H7 (cell line): ENCODE measurements around the gene DPH2. TPM values are rescaled to one million over a fixed set of nuclear protein-coding genes. Genes with fewer than 3 reads are reported as not detected.

ENCODE experiments used
- DNase-seq: peaks from one replicate; pipeline ENCODE4 v3.0.0; 2012
- H3K27me3 ChIP-seq: 2 replicates; pipeline ENCODE4 v1.6.0; 2011; ENCODE audit warnings: mild to moderate bottlenecking, low read length; ENCODE audit not compliant: control insufficient read depth, insufficient read depth
- H3K36me3 ChIP-seq: replicated peaks from 2 replicates; pipeline ENCODE4 v1.5.1; 2011; ENCODE audit warnings: low read length; ENCODE audit not compliant: control insufficient read depth, insufficient read depth
- H3K4me3 ChIP-seq: 2 replicates; pipeline ENCODE4 v1.5.1; 2011; ENCODE audit warnings: low read depth, mild to moderate bottlenecking, control low read depth, low read length, moderate library complexity; ENCODE audit not compliant: insufficient read depth
- total RNA-seq: library from RNA; depleted of rRNA; stranded (reverse); fragments of >200 nt; shearing (Covaris generic); gene quantifications from 2 replicates; pipeline ENCODE4 v1.2.3, GENCODE V29; 2014

DPH2 gene
- total RNA-seq, 1 experiment from 2014 or later, result 75.4 TPM

DNA sequence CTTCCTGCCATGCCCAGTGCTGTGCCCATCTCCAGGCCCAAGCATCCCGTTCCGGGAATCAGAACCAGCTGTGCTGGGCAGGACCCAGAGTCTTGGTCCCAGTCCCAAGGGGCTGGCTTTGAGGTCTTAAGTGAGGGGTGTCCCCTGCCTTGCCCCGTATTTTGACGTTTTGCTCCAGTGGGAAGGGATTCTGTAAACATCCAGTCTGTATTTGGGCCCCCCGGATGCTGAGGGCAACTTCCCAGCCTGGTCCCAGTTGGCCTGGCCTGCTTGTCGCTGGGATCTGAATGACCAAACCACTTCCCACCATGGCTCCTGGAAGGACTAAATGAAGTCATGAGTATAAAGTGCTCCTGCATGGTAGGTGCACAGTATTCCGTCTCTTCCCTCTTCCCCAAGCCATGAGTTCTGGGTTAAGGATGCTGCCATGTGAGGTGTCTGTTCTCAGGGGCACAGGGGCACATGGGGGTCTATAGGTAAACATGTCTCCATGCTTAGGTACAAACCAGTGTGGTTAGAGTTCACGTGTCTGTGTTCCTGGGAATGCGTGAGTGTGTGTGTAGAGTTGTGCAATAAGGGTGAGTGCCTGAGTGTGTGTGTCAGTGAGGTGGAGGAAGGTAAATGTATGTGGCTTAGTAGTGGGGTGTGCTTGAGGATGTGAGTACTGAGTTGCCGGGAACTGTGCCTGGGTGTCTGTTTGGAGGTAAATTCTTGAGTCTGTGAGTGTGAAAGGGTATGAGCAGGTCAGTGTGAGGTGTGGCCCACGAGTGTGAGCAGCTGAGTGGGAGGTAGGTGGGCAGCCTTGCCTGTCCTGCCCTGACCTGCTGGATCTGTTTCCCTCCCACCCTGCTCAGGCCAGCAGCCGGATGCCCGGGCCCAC, 10.7 kb downstream of the DPH2 start:
- DNase-seq, result peak; percentile 42
- H3K4me3 ChIP-seq, result peak overlapping the region; percentile 76
- no peaks in the 10 kb centered on the region for H3K27me3 ChIP-seq

DNA sequence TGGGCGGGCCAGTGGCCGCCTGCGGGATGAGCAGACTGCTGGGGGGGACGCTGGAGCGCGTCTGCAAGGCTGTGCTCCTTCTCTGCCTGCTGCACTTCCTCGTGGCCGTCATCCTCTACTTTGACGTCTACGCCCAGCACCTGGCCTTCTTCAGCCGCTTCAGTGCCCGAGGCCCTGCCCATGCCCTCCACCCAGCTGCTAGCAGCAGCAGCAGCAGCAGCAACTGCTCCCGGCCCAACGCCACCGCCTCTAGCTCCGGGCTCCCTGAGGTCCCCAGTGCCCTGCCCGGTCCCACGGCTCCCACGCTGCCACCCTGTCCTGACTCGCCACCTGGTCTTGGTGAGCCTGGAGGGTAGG, 11.3 kb downstream of the DPH2 start:
- no peaks in the 10 kb centered on the region; the same call in 1 of the 2 replicates for H3K27me3 ChIP-seq
- peak; percentile 63 for DNase-seq
- no peak overlapping the region for H3K4me3 ChIP-seq
- peaks cover 22% of the 10 kb centered on the region for H3K36me3 ChIP-seq

More for the DNA sequence above, 10.7 kb downstream of the DPH2 start:
- H3K36me3 ChIP-seq, result peaks cover 19% of the 10 kb centered on the region

DNA sequence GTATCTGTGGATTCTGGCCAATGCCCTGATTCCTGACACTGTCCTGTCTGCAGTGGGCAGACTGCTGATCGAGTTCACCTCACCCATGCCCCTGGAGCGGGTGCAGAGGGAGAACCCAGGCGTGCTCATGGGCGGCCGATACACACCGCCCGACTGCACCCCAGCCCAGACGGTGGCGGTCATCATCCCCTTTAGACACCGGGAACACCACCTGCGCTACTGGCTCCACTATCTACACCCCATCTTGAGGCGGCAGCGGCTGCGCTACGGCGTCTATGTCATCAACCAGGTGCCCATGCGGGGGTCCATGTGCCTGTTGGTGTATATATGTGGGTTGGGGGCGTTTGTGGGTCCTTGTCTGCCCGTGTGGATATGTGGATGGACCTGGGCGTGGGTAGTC, 11.8 kb downstream of the DPH2 start:
- H3K4me3 ChIP-seq, result no peak overlapping the region
- no peaks in the 10 kb centered on the region; the same call in 1 of the 2 replicates for H3K27me3 ChIP-seq
- H3K36me3 ChIP-seq, result peaks cover 17% of the 10 kb centered on the region
- no peak for DNase-seq

DNA sequence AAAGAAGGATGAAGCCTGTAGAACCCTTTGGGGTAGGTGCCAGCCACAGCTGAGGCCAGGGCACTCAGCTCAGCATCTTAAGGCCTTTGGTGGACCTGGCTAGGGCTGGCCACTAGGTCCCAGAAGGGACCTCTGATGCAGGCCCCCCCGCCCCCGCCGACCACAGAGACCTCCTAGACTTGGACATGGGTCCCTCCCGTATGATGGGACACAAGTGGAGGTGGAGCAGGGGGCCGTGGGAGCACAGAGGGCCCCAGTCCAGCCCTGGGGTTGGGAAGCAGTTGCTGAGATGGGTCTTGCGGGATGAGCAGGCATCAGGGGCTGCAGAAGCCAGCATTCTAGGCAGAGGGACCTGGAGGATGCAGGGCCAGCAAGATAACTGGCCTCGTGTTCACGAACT, 12.4 kb downstream of the DPH2 start:
- no peak overlapping the region for H3K4me3 ChIP-seq
- DNase-seq, result no peak
- peaks cover 12% of the 10 kb centered on the region for H3K36me3 ChIP-seq
- H3K27me3 ChIP-seq, result no peaks in the 10 kb centered on the region; the same call in 1 of the 2 replicates

DNA sequence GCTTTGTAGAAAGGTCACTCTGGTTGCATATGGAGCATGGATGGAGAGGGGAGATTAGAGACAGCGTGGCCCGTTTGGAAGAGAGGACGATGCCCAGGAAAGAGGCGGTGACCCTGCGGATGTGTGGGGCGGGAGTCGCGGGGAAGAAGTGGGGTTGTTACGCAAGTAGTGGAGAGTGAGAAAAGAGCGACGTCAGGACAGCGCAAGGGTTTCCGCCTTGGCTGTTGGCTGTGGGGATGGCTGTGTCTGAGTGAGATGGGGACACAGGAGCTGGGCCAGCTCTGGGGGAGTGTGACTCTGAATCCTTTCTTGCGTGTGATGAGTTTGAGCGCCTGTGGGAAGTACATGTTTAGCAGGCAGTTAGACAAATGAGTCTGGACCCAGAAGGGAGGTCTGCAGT, 13.0 kb downstream of the DPH2 start:
- Histone ChIP-seq H3K4me3 (no peak overlapping the region), H3K27me3 (no peaks in the 10 kb centered on the region; the same call in 1 of the 2 replicates), H3K36me3 (peaks cover 10% of the 10 kb centered on the region)
- DNase-seq, result peak; percentile 42

DNA sequence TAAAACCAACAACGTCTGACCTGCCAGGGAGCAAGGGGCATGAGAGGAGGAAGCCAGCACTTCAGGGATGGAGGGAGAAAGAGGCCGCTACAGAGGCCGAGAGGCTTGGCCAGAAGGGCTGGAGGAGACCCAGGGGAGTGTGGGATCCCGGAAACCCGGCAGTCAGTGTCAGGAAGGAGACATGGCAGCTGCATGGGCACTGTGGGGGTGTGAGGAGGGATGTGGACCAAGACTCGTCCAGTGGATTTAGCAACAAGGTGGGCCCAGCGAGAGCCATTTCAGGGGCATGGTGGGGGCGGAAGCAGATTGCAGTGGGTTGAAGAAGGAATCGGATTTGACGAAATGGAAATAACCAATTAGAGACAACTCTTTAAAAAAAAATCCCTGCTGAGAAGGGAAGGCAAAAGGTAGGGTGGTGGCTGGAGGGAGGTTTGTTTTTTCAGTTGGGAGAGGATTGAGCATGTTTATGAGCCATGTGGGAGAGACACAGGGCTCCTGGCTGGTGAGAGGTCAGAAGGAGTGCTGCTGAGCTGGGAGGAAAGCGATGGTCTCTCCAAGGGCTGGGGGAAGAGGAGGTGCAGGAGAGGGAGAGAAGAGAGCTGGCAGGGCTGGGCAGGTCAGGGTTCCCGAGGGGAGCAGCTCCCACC, 13.6 kb downstream of the DPH2 start:
- H3K27me3 ChIP-seq, result no peaks in the 10 kb centered on the region; the same call in 1 of the 2 replicates
- no peak overlapping the region for H3K4me3 ChIP-seq
- DNase-seq, result peak; percentile 46
- peaks cover 10% of the 10 kb centered on the region for H3K36me3 ChIP-seq

DNA sequence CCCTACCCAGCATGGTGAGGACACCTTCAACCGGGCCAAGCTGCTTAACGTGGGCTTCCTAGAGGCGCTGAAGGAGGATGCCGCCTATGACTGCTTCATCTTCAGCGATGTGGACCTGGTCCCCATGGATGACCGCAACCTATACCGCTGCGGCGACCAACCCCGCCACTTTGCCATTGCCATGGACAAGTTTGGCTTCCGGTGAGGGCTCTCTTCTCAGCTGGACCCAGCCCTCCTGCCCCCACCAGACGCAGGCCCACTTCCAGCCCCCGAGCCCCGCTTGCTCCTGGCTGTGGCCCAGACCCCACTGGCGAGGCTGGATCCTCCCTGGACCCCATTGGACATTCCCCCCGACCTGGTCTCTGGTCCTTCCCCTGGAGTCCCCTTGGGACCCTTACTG, 15.0 kb downstream of the DPH2 start:
- H3K4me3 ChIP-seq, result no peak overlapping the region
- no peak for DNase-seq
- H3K27me3 ChIP-seq, result no peaks in the 10 kb centered on the region; the same call in 1 of the 2 replicates
- H3K36me3 ChIP-seq, result peaks cover 10% of the 10 kb centered on the region

DNA sequence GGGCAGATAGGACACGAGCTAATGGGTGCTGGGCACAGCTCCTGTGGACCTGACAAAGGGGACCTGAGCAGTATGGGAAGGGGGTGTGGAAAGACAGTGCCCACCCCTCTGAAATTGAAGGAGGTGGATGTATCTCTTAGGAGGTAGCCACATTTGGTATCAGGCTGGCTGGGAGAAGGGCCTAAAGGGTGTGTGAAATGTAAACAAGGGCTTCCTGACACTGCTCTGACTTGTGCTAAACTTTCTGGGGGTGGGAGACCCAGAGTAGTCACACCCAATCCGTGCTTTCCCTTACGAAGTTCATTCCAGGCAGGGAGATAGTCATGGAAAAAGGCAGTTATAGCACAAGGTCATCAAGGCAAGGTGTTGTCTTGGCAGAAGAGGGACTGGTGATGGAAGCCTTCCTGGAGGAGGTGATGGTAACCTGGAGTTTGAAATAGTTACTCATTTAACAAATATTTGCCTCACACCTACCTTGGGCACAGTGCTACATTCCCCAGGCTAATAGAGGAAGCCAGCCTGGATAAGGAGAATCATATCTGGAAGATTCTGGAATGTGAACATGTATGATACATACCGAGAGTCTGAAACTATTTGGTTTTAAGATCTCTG, 16.3 kb downstream of the DPH2 start:
- H3K27me3 ChIP-seq, result no peaks in the 10 kb centered on the region; the same call in 1 of the 2 replicates
- no peak overlapping the region for H3K4me3 ChIP-seq
- DNase-seq, result no peak
- H3K36me3 ChIP-seq, result peaks cover 8% of the 10 kb centered on the region

DNA sequence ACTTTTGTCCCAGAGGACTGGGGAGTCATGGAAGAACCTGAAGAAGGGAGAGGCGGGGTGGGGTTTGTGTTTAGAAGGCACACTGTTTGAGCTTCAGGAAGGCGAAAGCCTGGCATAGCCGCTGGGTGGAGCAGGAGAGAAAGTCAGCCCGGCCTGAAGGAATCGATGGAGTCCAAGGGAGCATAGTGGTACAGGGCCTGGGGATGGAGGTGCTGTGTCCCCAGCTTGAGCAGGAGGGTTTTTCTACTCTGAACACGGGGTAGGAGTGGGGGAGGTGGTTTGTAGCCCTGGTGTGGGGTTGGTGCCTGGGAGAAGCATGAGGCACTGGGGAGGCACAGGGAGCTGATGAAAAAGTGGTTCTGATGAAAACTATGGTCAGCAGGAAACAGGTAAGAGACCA, 16.9 kb downstream of the DPH2 start:
- H3K36me3 ChIP-seq, result peaks cover 8% of the 10 kb centered on the region
- no peak overlapping the region for H3K4me3 ChIP-seq
- no peaks in the 10 kb centered on the region; the same call in 1 of the 2 replicates for H3K27me3 ChIP-seq
- peak; percentile 50 for DNase-seq

DNA sequence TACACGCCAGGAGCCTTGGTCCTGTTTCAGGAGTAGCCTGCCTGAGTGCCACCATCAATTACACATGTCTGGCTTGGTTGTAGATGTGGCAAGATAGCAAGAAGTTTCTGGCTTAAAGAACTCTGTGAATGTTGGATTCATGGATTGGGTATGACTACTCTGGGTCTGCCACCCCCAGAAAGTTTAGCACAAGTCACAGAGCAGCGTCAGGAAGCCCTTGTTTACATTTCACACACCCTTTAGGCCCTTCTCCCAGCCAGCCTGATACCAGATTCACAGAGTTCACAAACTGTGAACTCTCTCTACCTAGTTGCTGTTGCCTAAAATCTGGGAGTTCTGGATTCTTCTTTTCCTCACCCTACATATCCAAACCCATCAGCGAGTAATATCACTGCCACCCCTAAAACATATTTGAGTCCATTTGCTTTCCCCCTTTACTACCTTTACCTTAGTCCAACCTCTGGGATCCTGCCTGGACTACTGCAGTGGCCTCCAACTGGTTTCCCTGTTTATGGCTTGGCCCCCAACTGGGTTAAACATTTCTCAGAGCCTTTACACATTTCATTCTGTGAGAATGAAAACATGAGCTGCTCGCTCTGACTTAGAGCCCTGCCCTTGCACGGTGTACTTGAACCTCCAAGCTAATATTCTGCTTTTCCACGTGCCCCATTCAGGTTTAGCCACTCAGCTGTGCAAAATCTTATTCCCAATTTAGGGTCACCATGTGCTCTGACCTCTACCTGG, 17.5 kb downstream of the DPH2 start:
- DNase-seq, result no peak
- Histone ChIP-seq H3K36me3 (peaks cover 8% of the 10 kb centered on the region), H3K27me3 (peaks cover 1% of the 10 kb centered on the region; the same call in 1 of the 2 replicates), H3K4me3 (no peak overlapping the region)

DNA sequence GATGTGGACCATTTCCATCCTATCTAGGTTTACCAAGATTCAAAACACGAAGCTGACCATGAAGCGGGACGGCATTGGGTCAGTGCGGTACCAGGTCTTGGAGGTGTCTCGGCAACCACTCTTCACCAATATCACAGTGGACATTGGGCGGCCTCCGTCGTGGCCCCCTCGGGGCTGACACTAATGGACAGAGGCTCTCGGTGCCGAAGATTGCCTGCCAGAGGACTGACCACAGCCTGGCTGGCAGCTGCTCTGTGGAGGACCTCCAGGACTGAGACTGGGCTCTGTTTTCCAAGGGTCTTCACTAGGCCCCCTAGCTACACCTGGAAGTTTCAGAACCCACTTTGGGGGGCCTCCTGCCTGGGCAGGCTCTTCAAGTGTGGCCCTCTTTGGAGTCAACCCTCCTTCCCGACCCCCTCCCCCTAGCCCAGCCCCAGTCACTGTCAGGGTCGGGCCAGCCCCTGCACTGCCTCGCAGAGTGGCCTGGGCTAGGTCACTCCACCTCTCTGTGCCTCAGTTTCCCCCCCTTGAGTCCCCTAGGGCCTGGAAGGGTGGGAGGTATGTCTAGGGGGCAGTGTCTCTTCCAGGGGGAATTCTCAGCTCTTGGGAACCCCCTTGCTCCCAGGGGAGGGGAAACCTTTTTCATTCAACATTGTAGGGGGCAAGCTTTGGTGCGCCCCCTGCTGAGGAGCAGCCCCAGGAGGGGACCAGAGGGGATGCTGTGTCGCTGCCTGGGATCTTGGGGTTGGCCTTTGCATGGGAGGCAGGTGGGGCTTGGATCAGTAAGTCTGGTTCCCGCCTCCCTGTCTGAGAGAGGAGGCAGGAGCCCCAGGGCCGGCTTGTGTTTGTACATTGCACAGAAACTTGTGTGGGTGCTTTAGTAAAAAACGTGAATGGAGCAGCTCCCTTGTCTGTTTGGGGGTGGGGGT, 20.7 kb downstream of the DPH2 start:
- Histone ChIP-seq H3K27me3 (peaks cover 2% of the 10 kb centered on the region; the same call in 1 of the 2 replicates), H3K4me3 (peak overlapping the region; percentile 86), H3K36me3 (peaks cover 2% of the 10 kb centered on the region)
- peak; percentile 77 for DNase-seq

DNA sequence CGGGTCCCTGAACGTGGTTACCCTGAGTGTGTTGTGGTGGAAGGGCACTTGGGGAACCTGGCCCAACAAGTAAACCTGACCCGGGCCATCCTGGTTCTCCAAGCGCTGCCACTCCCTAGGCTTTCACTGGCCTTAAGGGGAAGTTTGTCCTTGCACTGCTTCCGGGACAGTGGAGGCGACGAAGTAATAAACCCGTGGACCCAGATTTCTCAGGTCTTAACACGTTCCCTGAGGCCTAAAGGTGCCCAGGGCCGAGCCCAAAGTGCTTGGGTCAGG, 21.3 kb downstream of the DPH2 start:
- Histone ChIP-seq H3K36me3 (no peaks in the 10 kb centered on the region; the same call in 1 of the 2 replicates), H3K4me3 (peak overlapping the region; percentile 86), H3K27me3 (peaks cover 2% of the 10 kb centered on the region; the same call in 1 of the 2 replicates)
- no peak for DNase-seq

DNA sequence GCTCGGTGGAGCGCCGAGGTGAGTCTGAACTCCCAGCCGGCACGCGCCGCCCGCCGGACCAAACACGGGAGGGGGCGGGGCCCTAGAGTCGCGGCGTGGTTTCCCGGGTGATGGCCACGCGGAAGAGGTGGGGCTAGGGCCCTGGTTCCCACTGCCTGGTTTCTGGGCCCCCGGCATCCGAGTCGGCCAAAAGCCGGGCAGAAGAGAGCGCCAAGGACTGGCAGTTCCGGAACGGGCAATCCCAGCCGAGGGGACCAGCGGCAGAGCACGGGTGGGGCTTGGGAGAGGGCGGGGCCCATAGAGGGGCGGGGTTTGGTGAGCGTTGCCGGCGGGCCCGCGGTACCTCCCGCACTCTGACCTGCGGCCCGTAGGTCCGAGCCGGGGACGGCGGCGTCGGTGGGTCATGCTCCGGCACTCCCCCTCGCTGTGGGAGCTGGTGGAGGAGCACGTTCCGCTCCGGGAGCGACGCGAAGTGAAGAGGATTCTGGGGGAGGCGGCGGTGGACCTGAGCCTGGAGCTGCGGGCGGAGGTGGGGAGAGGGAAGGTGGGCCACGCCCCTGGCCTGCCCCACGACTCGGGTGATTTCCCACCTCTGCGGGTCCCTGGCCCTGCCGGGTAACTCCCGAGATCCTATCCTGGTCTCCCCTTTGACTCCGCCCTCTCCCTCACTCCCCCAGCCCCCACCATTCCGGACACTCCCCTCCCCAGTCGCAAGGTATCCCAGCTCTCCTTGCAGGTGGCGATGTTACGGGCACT, 21.8 kb downstream of the DPH2 start, which contains the start of gene CCDC24:
CCDC24 (plus strand) TSS at position 124 of the 756 bp plus-strand sequence; CDS start at position 404, 280 bp downstream.
- peak; percentile 98 for DNase-seq
- Histone ChIP-seq H3K27me3 (peaks cover 2% of the 10 kb centered on the region; the same call in 1 of the 2 replicates), H3K36me3 (no peaks in the 10 kb centered on the region), H3K4me3 (peak within 1 kb of the TSS; percentile 86)
